Measurements from ENCODE around the gene TMPRSS11A. TPM values are rescaled to one million over a fixed set of nuclear protein-coding genes. Genes with fewer than 3 reads are reported as not detected.

TMPRSS11A gene, protein sequence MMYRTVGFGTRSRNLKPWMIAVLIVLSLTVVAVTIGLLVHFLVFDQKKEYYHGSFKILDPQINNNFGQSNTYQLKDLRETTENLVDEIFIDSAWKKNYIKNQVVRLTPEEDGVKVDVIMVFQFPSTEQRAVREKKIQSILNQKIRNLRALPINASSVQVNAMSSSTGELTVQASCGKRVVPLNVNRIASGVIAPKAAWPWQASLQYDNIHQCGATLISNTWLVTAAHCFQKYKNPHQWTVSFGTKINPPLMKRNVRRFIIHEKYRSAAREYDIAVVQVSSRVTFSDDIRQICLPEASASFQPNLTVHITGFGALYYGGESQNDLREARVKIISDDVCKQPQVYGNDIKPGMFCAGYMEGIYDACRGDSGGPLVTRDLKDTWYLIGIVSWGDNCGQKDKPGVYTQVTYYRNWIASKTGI
- 1.6 to 1.8 TPM (median 1.8 TPM) in 3 replicates for total RNA-seq

DNA sequence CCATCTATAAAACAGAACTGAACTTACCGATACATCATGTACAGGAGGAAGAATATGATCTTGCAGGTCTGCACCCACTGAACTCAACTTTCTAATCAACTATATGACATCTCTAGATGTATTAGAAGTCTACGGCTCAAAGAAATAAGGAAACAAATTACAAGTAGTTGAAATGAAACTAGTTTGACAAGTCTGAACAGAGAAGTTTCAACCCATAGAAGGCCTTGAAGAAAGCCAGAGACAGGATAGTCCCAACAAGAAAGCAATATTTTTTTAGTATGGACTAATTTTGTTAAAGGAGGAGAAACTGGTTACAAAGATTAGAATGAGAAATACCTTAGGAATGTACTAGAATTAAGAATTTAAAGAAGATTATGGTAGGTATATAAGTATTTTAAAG, at the start of gene TMPRSS11A:
TMPRSS11A (minus strand) TSS at position 138 of the 400 bp plus-strand sequence; CDS start at position 38, 100 bp downstream.
- Mint-ChIP-seq H3K4me1 (peaks cover 19% of the 10 kb centered on the region), H3K27me3 (ENCODE audit: low read depth) (no peaks in the 10 kb centered on the region), H3K27ac (peak within 1 kb of the TSS; percentile 39), H3K9me3 (peaks cover 9% of the 10 kb centered on the region), H3K4me3 (no peak within 1 kb of the TSS), H3K36me3 (no peaks in the 10 kb centered on the region)
- TF ChIP-seq, protein P1, sequence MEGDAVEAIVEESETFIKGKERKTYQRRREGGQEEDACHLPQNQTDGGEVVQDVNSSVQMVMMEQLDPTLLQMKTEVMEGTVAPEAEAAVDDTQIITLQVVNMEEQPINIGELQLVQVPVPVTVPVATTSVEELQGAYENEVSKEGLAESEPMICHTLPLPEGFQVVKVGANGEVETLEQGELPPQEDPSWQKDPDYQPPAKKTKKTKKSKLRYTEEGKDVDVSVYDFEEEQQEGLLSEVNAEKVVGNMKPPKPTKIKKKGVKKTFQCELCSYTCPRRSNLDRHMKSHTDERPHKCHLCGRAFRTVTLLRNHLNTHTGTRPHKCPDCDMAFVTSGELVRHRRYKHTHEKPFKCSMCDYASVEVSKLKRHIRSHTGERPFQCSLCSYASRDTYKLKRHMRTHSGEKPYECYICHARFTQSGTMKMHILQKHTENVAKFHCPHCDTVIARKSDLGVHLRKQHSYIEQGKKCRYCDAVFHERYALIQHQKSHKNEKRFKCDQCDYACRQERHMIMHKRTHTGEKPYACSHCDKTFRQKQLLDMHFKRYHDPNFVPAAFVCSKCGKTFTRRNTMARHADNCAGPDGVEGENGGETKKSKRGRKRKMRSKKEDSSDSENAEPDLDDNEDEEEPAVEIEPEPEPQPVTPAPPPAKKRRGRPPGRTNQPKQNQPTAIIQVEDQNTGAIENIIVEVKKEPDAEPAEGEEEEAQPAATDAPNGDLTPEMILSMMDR (IDR thresholded peaks at IDR 0.05; ENCODE audit: unreplicated experiment) = no peak
- DNase-seq (ENCODE audit: low spot score in 2 of 2, unreplicated experiment in 2 of 2) = no peak

DNA sequence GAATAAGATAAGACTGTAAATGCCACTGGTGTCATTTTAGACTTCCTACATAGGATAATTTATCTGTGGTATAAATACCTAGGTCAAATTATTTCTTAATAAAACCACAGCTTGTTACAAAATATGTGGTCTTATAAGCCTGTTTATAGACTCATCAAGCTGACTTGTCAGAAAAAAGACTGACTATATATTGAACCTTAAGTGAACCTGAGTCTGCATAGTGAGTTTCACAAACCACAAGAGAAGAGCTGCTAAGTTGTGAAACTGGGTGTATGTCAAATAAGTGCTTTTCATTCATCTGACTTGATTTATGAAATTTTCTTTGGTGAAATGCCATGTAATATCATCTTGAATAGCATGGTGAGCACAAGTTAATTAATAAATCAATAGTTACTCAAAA, 48.4 kb upstream of the TMPRSS11A start:
- no peak overlapping the region for H3K27ac Mint-ChIP-seq
- H3K27me3 Mint-ChIP-seq (ENCODE audit: low read depth) = no peaks in the 10 kb centered on the region
- TF ChIP-seq, protein P1 (IDR thresholded peaks at IDR 0.05; ENCODE audit: unreplicated experiment) = no peak

DNA sequence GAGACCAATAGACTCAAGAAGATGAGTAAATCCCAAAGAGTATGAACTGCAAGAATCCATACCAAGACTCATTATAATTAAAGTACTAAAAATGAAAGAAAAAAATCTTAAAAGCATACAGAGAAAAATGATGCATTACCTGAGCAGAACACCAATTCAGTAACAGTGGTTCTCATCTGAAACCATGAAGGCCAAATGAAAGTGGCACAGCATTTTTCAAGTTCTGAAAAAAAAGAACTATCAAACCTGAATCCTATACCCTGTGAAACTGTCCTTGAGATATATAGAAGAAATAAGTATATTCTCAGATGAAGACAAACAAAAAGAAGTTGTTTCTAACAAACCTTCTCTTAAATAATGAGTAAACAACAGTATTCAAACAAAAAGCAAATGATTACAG, 39.6 kb upstream of the TMPRSS11A start:
- TF ChIP-seq, protein P1 (IDR thresholded peaks at IDR 0.05; ENCODE audit: unreplicated experiment) = no peak
- no peak overlapping the region for H3K4me3 Mint-ChIP-seq
- no peaks in the 10 kb centered on the region for H3K36me3 Mint-ChIP-seq
- peaks cover 23% of the 10 kb centered on the region for H3K9me3 Mint-ChIP-seq
- H3K27me3 Mint-ChIP-seq (ENCODE audit: low read depth) = no peaks in the 10 kb centered on the region
- DNase-seq (ENCODE audit: low spot score in 2 of 2, unreplicated experiment in 2 of 2) = no peak
- H3K4me1 Mint-ChIP-seq = no peaks in the 10 kb centered on the region
- H3K27ac Mint-ChIP-seq = no peak overlapping the region

More for the DNA sequence above, 48.4 kb upstream of the TMPRSS11A start:
- H3K4me3 Mint-ChIP-seq = no peak overlapping the region
- peaks cover 3% of the 10 kb centered on the region for H3K4me1 Mint-ChIP-seq
- peaks cover 6% of the 10 kb centered on the region for H3K9me3 Mint-ChIP-seq
- DNase-seq (ENCODE audit: low spot score in 2 of 2, unreplicated experiment in 2 of 2) = no peak
- no peaks in the 10 kb centered on the region for H3K36me3 Mint-ChIP-seq

DNA sequence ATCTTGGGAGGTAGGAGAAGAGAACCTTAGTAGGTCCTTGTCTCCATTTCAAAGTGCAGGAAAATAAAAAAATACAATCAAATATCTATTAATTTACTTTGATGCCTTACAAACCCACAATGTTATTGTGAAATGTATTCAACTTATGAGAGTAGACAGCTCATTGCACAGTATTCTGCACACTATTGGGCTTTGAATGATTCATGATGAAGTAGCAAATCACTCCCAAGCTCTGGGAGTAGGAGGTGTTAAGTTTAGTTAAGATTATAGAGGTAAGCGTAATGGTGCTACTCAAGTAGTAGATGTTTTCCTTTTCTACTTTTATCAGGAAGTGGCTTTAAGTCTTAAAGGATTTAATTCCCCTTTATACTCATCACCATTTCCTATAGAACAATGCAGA, 32.8 kb upstream of the TMPRSS11A start:
- H3K27ac Mint-ChIP-seq = no peak overlapping the region
- H3K36me3 Mint-ChIP-seq = no peaks in the 10 kb centered on the region
- H3K4me3 Mint-ChIP-seq = no peak overlapping the region
- no peaks in the 10 kb centered on the region for H3K9me3 Mint-ChIP-seq
- peaks cover 3% of the 10 kb centered on the region for H3K27me3 Mint-ChIP-seq (ENCODE audit: low read depth)
- no peak for DNase-seq (ENCODE audit: low spot score in 2 of 2, unreplicated experiment in 2 of 2)
- H3K4me1 Mint-ChIP-seq = peaks cover 6% of the 10 kb centered on the region
- TF ChIP-seq, protein P1 (IDR thresholded peaks at IDR 0.05; ENCODE audit: unreplicated experiment) = no peak

DNA sequence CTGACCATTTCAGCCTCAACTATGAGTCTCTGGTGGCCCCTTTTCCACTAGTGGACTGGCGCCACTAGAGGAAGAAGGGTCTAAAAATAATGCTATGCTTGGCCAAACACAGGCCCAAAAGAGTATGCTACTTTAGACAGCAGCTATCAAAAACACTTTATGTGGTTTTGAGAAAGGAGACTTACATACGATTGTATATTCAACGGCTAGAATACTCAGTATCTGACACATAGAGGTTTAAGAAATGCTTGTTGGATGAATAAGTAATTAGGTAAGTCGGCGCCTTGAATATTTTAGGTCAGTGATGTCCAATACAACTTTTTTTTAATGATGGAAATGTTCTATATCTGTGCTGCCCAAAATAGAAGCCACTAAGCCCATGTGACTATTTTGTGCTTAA, 25.7 kb upstream of the TMPRSS11A start:
- no peak for DNase-seq (ENCODE audit: low spot score in 2 of 2, unreplicated experiment in 2 of 2)
- peaks cover 14% of the 10 kb centered on the region for H3K4me1 Mint-ChIP-seq
- no peaks in the 10 kb centered on the region for H3K9me3 Mint-ChIP-seq
- H3K36me3 Mint-ChIP-seq = no peaks in the 10 kb centered on the region
- no peak overlapping the region for H3K4me3 Mint-ChIP-seq
- H3K27ac Mint-ChIP-seq = no peak overlapping the region
- peaks cover 7% of the 10 kb centered on the region for H3K27me3 Mint-ChIP-seq (ENCODE audit: low read depth)
- TF ChIP-seq, protein P1 (IDR thresholded peaks at IDR 0.05; ENCODE audit: unreplicated experiment) = no peak
